Esophagus mucosa (tissue), 1 donor: ENCODE results near the gene GCNA. TPM values are rescaled to one million over a fixed set of nuclear protein-coding genes. Genes with fewer than 3 reads are reported as not detected.
A peak's percentile ranks its signal among the peaks of the same experiment; 100 is the strongest.
"Not testable (repeated sequence)": the region's sequence is repeated elsewhere in the genome, so short reads cannot be mapped to it uniquely, and the experiment has no call there.

Experiments
- ATAC-seq: fragments of 200-7000 bp; cut with Tn5 transposase; one replicate; pipeline ENCODE4 v1.9.1; 2020
- total RNA-seq: library from RNA; stranded (reverse); gene quantifications from one replicate; pipeline ENCODE4 v1.2.4, GENCODE V29; 2023
- donor health status: DM: yes; HTN: yes; CAD: no.

Gene GCNA
- total RNA-seq, 1 donor from 2014 or later, result 0.68 TPM

- no peak for ATAC-seq
Measured at GRCh38 chrX:71563921-71564320, 14.3 kb upstream of the GCNA start.

GRCh38 chrX:71565474-71566041 lies 12.7 kb upstream of the GCNA start:
- no peak for ATAC-seq

- not testable (repeated sequence) for ATAC-seq
Measured at GRCh38 chrX:71571390-71571789, 6.8 kb upstream of the GCNA start.

- no peak for ATAC-seq
Measured at GRCh38 chrX:71573590-71573989, 4.6 kb upstream of the GCNA start.

- no peak for ATAC-seq
Measured at GRCh38 chrX:71577682-71578081, 555 bp upstream of the GCNA start.

GRCh38 chrX:71579136-71579989 lies 1.1 kb downstream of the GCNA start:
- peak; percentile 28 for ATAC-seq

- ATAC-seq, result no peak
Measured at GRCh38 chrX:71579990-71580380, 1.7 kb downstream of the GCNA start.

GRCh38 chrX:71581210-71581609 lies 3.0 kb downstream of the GCNA start:
- ATAC-seq, result no peak

GRCh38 chrX:71586929-71587328 lies 8.7 kb downstream of the GCNA start:
- ATAC-seq, result no peak

GRCh38 chrX:71593210-71593609 lies 15.0 kb downstream of the GCNA start:
- not testable (repeated sequence) for ATAC-seq

- ATAC-seq, result no peak
Measured at GRCh38 chrX:71599965-71600364, 21.7 kb downstream of the GCNA start.

- no peak for ATAC-seq
Measured at GRCh38 chrX:71603618-71604017, 25.4 kb downstream of the GCNA start.

GRCh38 chrX:71604141-71604540 lies 25.9 kb downstream of the GCNA start:
- no peak for ATAC-seq

- no peak for ATAC-seq
Measured at GRCh38 chrX:71604796-71605568, 26.7 kb downstream of the GCNA start.

GRCh38 chrX:71606536-71607216 lies 28.4 kb downstream of the GCNA start:
- ATAC-seq, result no peak

- no peak for ATAC-seq
Measured at GRCh38 chrX:71607488-71607887, 29.3 kb downstream of the GCNA start.

GRCh38 chrX:71609095-71609750 lies 31.0 kb downstream of the GCNA start:
- no peak for ATAC-seq

- not testable (repeated sequence) for ATAC-seq
Measured at GRCh38 chrX:71611736-71612135, 33.5 kb downstream of the GCNA start.

- no peak for ATAC-seq
Measured at GRCh38 chrX:71612256-71612655, 34.0 kb downstream of the GCNA start.

GRCh38 chrX:71615056-71615455 lies 36.8 kb downstream of the GCNA start:
- ATAC-seq, result no peak

GRCh38 chrX:71615954-71616353 lies 37.7 kb downstream of the GCNA start:
- no peak for ATAC-seq
